ENCODE measurements around the gene EXOC6B.

DNA sequence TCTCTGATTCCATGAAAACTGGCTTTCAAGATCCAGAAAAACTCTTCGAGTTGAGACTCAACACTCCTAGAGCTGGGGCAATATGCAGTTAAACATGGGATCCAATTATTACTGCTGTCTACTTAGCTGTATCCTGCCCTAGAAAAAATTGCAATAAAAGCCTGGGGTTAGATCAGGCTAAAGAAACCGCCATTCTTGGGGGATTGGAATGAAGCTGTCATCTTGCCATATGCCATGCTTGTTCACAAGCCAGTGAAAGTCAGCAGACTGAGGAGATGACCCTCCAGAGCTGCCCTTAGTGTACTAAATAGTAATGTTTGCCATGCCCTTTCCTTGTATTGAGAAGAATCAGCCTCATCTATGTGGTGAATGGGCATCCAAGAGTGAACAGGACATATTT lies 647.3 kb downstream of the EXOC6B start:
- TF ChIP-seq, protein P1, sequence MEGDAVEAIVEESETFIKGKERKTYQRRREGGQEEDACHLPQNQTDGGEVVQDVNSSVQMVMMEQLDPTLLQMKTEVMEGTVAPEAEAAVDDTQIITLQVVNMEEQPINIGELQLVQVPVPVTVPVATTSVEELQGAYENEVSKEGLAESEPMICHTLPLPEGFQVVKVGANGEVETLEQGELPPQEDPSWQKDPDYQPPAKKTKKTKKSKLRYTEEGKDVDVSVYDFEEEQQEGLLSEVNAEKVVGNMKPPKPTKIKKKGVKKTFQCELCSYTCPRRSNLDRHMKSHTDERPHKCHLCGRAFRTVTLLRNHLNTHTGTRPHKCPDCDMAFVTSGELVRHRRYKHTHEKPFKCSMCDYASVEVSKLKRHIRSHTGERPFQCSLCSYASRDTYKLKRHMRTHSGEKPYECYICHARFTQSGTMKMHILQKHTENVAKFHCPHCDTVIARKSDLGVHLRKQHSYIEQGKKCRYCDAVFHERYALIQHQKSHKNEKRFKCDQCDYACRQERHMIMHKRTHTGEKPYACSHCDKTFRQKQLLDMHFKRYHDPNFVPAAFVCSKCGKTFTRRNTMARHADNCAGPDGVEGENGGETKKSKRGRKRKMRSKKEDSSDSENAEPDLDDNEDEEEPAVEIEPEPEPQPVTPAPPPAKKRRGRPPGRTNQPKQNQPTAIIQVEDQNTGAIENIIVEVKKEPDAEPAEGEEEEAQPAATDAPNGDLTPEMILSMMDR (IDR thresholded peaks at IDR 0.05), result no peak
- no peak for TF ChIP-seq POLR2A (IDR thresholded peaks at IDR 0.05)
